ENCODE measurements around the gene JAG2.

GRCh38 chr14:105198588-105198987, 30.0 kb upstream of the JAG2 start:
- no peak for TF ChIP-seq CTCF (IDR thresholded peaks at IDR 0.05; ENCODE audit: borderline replicate concordance, extremely low read depth, low read length, poor library complexity, severe bottlenecking)
- TF ChIP-seq EZH2 (IDR thresholded peaks at IDR 0.05; ENCODE audit: borderline replicate concordance, low read depth, low read length, severe bottlenecking), result no peak

Measured in DND-41 (cell line).